SW480 (cell line): ENCODE results near the gene PGBD2.
"Not testable (repeated sequence)": the region's sequence is repeated elsewhere in the genome, so short reads cannot be mapped to it uniquely, and the experiment has no call there.

Experiments
- DNase-seq: peaks from one replicate; pipeline ENCODE4 v3.0.0-alpha.2; 2016; ENCODE audit warnings: low spot score

PGBD2 gene

DNA sequence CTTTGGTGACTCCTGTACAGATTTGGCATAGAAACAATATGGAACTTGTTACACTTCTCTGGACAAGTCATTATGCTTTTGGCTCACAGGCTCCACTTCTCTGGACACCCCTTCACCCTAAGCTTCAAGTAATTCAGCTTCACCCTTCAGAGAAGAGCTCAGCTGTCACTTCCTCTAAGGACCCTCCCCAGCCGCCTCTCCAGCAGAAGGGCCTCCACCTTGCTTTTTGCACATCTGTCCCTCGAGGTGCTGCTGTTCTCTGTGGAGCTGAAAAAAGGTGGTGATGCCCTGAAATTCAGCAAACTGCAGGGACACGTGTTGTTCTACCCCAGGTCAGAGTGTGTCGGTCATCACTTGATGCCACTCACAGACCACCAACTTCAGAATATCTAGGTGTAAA, 19.8 kb downstream of the PGBD2 start:
- DNase-seq, result not testable (repeated sequence)

DNA sequence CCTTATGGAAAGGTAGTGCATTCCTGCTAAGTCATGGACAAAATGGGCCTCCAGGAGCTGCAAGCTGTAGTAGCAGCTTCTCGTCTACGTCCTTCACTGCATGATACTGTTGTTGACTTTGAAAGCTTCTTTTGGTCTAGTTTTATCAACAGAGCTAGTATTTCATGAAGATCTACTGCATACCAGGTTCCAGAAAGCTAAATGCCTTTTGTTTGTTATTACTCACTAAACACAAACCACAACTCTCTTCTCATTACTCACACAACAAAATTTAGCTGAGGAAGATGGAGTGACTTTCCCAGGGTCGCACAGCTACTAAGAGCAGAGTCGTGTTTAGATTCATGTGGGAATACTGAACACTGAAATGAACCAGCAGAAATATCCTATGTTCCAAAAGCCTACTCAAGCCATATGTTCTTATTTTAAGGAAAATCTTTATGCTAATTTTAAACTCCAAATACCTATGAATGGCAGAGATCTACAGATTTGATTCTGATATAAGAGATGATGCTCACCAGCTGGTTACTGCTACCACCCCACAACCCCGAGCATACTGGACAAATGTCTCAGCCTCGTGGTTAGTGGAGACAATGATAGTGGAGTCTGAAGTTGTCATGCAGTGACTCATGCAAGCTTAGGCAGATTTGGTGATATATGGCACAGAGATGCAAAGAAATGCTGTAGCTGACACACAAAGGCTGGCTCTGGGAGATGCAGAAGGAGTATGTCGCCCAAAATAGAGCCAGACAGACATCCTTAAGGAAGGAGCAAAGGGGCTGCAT, 20.6 kb downstream of the PGBD2 start:
- DNase-seq, result no peak

DNA sequence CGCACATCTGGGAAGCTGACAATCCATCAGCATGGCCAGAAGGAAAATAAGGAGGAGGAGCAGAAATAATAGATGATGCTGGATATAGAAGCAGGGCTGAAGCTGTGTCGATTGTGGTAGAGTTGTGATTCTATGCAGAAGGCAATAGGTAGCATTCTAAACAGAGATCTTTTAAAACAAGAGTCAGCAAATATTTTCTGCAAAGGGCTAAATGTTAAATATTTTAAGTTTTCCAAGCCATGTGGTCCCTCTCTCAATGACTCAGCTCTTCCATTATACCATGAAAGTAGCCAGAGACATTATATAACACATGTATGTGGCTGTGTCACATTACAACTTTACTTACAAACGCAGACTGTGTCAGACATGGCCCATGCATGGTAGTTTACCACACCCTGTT, 21.2 kb downstream of the PGBD2 start:
- not testable (repeated sequence) for DNase-seq

DNA sequence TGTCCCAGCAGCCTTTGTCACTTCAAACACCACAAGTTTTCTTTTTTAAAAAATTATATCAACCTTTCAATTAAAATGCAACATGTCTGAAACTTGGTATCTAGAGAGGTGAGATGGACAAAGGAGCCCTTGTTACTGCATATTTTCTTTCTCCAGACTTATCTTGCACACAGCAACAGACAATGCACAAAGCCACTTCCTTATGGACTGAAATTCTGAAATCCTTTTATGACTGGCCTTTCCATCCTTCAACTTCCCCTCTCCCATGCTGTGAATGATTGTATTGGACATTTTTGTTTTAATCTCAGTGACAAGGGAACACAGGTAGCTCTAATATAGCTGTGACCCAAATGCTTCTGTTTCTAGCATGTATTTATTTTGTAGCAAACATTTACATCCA, 22.1 kb downstream of the PGBD2 start:
- DNase-seq, result not testable (repeated sequence)

- DNase-seq, result not testable (repeated sequence)
These were observed 24.0 kb downstream of the PGBD2 start for GRCh38 chr1:248930037-248930436.

DNA sequence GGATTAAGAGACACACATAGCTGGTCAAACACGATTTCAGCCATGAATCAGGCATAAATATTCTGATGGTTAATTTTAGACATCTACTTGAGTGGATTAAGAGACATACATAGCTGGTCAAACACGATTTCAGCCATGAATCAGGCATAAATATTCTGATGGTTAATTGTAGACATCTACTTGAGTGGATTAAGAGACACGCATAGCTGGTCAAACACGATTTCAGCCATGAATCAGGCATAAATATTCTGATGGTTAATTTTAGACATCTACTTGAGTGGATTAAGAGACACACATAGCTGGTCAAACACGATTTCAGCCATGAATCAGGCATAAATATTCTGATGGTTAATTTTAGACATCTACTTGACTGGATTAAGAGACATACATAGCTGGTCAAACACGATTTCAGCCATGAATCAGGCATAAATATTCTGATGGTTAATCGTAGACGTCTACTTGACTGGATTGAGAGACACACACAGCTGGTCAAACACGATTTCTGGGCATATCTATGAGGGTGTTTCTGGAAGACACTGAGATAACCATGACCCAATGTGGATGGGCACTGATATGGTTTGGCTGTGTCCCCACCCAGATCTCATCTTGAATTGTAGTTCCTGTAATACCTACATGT, 32.3 kb downstream of the PGBD2 start:
- not testable (repeated sequence) for DNase-seq

- DNase-seq, result not testable (repeated sequence)
These were observed 38.3 kb downstream of the PGBD2 start for GRCh38 chr1:248944134-248944999.

DNA sequence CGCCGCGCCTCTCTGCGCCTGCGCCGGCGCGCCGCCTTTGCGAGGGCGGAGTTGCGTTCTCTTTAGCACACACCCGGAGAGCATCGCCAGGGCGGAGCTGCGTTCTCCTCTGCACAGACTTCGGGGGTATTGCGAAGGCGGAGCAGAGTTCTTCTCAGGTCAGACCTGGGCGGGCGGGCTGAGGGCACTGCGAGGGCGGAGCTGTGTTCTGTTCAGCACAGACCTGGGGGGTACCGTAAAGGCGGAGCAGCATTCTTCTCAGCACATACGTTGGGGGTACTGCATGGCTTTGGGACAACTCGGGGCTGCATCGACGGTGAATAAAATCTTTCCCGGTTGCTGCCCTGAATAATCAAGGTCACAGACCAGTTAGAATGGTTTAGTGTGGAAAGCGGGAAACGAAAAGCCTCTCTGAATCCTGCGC, 39.0 kb downstream of the PGBD2 start:
- not testable (repeated sequence) for DNase-seq

GRCh38 chr1:248945453-248945852, 39.4 kb downstream of the PGBD2 start:
- not testable (repeated sequence) for DNase-seq

GRCh38 chr1:248945856-248946416, 39.9 kb downstream of the PGBD2 start:
- not testable (repeated sequence) for DNase-seq
